Glomerular visceral epithelial cell (primary cell): ENCODE measurements around the gene DCAF17.

Experiments
- DNase-seq: peaks from one replicate; pipeline ENCODE4 v3.0.0-alpha.2; 2016; ENCODE audit errors: extremely low spot score

The DCAF17 gene

GRCh38 chr2:171434013-171434989 is at the start of gene DCAF17:
Gene DCAF17, plus strand, starts transcription at chr2:171434226. Its CDS starts 352 bp downstream, at chr2:171434578.
- peak; percentile 98 for DNase-seq

DNA sequence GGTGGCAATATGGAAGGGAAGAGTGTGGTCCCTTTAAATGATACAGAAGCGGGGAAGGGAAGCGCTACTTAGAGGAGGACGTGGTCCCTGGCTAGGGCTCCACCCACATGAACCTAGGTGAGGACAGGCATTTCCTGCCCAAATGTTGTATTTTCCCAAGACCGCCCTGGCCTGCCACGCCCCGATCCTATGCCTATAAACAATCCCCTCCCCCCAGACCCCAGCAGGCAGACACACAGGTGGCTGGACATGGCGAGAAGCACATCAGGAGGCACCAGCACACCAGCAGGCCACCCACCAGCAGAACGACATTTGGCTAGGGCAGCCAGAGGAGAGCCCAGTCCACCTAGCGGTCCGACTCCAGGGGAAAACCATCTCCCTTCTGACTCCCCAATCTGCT is 47.4 kb upstream of the DCAF17 start:
- no peak for DNase-seq

- no peak for DNase-seq
These were observed 47.0 kb upstream of the DCAF17 start for GRCh38 chr2:171387052-171387451.

DNA sequence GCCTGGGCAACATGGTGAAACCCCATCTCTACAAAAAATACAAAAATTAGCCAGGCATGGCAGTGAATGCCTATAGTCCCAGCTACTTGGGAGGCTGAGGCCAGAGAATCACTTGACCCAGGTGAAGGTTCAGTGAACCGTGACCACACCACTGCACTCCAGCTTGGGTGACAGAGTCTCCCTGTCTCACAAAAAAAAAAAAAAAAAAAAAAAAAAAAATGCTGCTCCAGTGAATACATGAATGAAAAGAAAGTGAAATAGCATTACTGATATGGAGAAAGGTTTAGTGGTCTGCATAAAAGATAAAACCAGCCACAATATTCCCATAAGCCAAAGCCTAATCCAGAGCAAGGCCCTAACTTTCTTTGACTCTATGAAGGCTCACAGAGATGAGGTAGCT is 44.7 kb upstream of the DCAF17 start:
- DNase-seq = peak; percentile 37

GRCh38 chr2:171389780-171390179 is 44.2 kb upstream of the DCAF17 start:
- DNase-seq = no peak

DNA sequence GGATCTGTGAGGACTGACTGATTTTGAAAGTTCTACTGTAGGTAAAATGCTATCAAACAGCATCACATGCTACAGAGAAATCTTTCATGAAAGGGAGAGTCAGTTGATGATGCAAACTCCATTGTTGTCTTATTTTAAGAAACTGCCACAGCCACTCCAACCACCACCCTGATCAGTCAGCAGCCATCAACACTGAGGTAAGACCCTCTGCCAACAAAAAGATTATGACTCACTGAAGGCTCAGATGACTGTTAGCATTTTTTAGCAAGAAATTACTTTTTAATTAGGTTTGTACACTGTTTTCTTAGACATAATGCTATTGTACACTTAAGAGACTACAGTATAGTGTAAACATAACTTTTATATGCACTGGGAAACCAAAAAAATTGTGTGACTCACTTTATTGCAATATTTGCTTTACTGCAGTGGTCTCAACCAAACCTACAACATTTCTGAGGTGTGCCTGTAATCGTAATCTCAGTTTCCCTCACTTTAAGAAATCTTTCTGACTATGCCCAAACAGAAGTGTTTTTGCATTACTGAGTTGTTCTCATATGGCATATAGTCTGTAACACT is 43.0 kb upstream of the DCAF17 start:
- DNase-seq = peak; percentile 37

DNA sequence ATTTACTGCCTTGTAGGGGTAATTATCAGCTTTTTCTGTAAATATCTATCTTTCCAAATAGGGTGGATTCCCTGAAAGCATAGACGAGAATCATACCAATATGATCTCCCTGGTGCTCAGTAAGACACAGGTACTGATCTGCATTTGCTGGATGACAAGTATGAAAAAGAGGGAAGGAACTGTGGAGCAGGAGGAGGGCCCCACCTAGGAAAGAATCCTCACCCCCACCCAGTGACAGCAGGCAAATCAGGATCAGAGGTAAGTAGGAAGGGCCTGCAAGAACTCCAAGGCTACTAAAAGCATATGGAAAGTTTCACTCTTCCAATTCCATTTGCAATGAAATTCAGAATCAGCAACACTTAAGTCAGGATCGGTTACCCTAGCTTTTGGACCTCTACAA is 42.5 kb upstream of the DCAF17 start:
- no peak for DNase-seq

- DNase-seq = no peak
These were observed 40.5 kb upstream of the DCAF17 start for GRCh38 chr2:171393487-171393886.

DNA sequence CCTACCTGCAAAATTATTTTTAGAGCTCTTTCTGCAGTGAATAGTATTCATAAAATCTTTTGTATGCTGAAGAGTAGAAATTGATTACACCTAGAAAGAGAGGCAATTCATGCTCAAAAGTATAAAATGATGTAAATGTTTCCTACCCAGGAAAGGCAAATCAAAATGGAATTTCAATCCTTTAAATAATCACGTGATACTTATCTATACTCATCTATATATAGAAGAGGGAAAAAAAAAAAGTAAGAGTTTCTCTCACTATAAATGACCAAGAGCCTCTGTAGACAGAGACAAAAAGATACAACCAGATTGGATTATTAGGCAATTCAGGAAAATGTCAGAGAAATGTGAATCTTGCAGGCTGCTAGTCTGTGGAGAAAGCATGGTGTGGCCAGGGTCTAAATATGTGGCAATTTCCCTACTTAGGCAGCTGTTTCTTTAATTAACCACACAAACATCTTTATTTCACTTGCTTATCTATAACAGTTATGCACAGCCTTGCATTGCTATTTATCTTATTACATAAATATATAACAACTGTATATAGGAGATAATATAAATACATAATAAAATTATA is 39.8 kb upstream of the DCAF17 start:
- no peak for DNase-seq

- no peak for DNase-seq
These were observed 34.7 kb upstream of the DCAF17 start for GRCh38 chr2:171399292-171399691.

- no peak for DNase-seq
These were observed 33.6 kb upstream of the DCAF17 start for GRCh38 chr2:171400395-171400794.

- DNase-seq = no peak
These were observed 32.1 kb upstream of the DCAF17 start for GRCh38 chr2:171401947-171402346.

DNA sequence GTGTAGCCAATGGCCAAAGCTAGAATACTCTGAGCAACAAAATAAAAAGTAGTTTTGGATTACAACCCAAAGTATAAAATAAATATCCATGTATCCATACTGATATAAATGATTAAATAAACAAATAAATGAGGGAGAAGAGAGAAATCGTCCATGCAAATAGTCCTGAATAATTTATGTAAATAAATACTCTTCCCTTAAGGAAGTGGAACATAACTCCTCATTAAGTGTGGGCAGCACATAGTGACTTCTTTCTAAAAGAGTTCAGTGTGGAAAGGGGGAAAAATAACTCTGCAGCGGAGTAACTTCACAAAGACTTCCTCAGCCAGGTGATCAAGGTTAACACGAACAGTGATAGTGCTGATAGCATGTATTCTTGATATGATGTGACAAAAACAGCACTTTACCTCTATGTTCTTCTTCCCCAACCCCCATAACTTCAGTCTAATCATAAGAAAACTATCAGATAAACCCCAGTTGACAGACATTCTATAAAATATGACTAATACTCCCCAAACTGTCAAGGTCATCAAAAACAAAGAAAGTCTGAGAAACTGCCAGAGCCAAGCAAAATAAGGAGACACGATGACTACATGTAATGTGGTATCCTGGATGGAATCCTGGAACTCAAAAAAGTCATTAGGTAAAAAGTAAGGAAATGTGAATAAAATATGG is 31.0 kb upstream of the DCAF17 start:
- DNase-seq = peak; percentile 20

DNA sequence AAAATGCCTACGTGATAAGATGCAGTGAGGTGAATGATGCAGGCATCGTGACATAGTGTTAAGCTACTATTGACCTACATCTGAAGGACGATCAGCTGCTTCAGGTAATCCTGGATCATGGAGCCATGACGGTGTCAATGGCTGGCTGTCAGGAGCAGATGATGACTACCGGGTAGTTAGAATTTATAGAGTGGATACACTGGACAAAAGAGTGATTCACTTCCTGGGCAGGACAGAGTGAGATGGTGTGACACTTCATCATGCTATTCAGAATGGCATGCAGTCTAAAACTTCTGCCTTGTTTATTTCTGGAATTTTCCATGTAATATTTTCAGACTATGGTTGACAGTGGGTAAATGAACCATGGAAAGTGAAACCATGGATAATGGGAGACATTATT is 29.8 kb upstream of the DCAF17 start:
- peak; percentile 69 for DNase-seq

- DNase-seq = no peak
These were observed 29.3 kb upstream of the DCAF17 start for GRCh38 chr2:171404719-171405118.

DNA sequence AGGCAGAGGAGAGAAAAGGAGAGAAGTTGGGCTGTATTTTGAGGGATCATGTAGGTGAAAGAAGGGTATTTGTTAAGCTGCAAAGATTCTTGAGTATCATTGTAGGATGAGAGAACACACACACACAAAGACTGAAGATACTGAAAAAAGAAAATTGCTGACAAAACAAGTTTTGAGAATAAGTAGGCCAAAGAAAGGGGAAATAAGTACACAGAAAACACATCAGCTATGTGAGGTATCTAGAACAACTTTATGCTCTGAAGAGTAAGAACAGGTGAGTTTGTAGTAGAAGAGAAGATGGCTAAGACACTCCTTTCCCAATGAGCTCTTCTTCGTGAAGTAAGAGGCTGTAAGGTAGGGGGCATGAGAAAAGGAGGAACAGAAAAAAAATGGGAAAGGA is 28.5 kb upstream of the DCAF17 start:
- no peak for DNase-seq

DNA sequence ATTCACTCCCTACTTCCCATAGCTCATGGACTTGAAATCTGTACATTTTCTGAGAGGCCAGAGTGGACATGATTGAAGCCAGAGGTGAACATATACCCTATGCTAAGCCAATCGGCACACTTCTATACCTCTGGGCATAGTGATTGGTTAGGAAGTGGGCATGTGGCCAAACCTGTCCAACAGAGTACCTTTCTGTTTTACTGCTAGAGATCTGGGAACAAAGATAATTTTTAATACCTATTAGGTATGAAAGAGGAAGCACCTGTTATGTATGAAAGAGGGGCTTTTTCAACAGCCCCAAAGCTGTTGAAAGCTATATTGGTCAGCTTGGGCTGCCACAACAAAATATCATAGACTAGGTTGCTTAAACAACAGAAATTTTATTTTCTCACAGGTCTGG is 28.0 kb upstream of the DCAF17 start:
- no peak for DNase-seq

DNA sequence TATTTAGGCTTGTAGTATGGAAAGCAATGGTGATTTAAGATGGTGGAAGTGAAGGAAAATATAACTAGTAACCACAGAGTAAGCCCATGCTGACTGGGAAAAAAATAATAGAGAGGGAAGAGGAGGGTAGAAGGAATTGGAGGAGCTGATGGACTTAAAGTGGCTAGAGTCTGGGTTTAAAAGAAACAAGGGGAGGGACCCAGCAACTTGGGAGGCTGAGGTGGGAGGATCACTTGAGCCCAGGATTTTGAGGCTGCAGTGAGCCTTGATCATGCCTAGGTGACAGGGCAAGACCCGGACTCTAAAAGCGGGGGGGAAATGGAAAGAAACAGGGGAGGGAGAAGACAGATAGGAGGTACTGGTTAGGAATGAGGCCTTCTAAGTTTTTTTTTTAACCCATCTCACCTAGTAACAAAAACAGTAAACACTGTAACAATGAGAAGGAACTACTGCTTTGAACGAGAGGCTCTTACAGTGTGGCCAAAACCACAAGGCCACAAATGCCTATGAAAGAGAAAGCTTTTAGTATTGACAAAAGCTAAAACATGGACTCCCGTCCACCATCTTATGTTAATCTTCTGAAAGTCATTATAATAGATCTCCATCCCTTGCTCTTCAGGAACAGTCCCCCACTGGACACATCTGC is 26.9 kb upstream of the DCAF17 start:
- no peak for DNase-seq

GRCh38 chr2:171407676-171408044 is 26.4 kb upstream of the DCAF17 start:
- no peak for DNase-seq

DNA sequence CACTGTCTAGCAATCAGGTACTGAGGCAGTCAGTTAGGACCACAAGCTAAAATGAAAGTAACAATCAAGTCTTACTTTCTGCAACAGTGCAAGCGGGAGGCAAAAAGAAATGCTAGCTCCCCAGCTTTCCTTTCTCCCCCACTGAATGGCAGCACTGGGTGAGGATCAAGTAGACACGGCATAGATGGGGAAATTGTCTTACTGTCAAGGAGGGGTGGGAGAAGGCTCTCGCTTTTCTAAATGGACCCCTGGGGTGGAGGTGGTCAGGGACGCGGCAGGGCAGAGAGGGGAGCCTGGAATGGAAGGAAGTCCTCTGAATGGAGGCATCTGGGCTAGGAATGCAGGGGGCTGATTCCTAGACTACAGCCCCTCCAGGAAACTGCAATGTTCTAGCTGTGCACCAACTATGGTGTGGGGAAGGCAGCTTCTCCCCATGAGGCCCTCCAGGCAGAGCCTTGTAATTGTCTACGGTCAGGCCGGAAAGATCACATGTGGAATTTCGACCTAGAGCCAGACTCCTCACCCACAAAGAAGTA is 24.5 kb upstream of the DCAF17 start:
- DNase-seq = no peak

DNA sequence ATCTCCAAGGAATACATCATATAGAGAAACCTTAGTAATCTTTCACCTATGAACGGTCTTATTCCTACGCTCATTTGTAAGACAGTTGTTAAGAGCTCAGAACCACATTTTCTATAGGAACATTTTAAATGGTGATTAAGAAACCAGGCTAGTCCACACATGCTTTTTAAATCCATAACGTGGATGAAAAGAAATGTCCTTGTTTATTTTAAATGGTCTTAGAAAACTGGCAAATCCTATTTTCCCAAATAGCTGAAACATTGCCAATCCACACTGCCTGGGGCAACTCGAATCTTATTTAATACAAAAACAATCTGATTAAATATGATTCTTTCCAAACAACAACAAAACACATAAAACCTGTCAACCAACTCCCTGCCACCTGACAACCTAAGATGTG is 23.9 kb upstream of the DCAF17 start:
- DNase-seq = no peak

- DNase-seq = no peak
These were observed 23.4 kb upstream of the DCAF17 start for GRCh38 chr2:171410624-171411023.
